MM.1S (cell line): ENCODE measurements around the gene LRRC26.

Source experiments
- DNase-seq: peaks from one replicate; pipeline ENCODE4 v3.0.0-alpha.2; 2015
- H2AFZ ChIP-seq: fragments of 300-600 bp; sonication (generic); 2 replicates; pipeline ENCODE4 v1.6.0; 2016; ENCODE audit warnings: antibody characterized with exemption, low read length
- H3F3A ChIP-seq: fragments of 300-600 bp; sonication (generic); 2 replicates; pipeline ENCODE4 v1.6.1; 2016; ENCODE audit warnings: mild to moderate bottlenecking, antibody characterized with exemption, low read length, moderate library complexity, mixed read lengths; ENCODE audit not compliant: insufficient read depth
- H3K27ac ChIP-seq: fragments of 300-600 bp; sonication (generic); 2 replicates; pipeline ENCODE4 v1.5.1; 2016; ENCODE audit warnings: mild to moderate bottlenecking, low read length
- H3K27me3 ChIP-seq: fragments of 300-600 bp; sonication (generic); replicated peaks from 2 replicates; pipeline ENCODE4 v1.6.0; 2016; ENCODE audit warnings: low read length; ENCODE audit not compliant: insufficient read depth
- H3K36me3 ChIP-seq: fragments of 300-600 bp; sonication (generic); replicated peaks from 2 replicates; pipeline ENCODE4 v1.6.1; 2016; ENCODE audit warnings: mild to moderate bottlenecking, low read length, mixed read lengths; ENCODE audit not compliant: insufficient read depth
- H3K4me1 ChIP-seq: fragments of 300-600 bp; sonication (generic); 2 replicates; pipeline ENCODE4 v1.6.1; 2016; ENCODE audit warnings: low read length, mixed read lengths
- H3K4me2 ChIP-seq: fragments of 300-600 bp; sonication (generic); 2 replicates; pipeline ENCODE4 v1.6.0; 2016; ENCODE audit warnings: low read depth, low read length
- H3K4me3 ChIP-seq: fragments of 300-600 bp; sonication (generic); 2 replicates; pipeline ENCODE4 v1.5.1; 2016; ENCODE audit warnings: low read length, mixed read lengths
- H3K79me2 ChIP-seq: fragments of 300-600 bp; sonication (generic); 2 replicates; pipeline ENCODE4 v1.6.1; 2016; ENCODE audit warnings: mixed run types, low read length, mixed read lengths
- H3K9ac ChIP-seq: fragments of 300-600 bp; sonication (generic); 2 replicates; pipeline ENCODE4 v1.6.1; 2016; ENCODE audit warnings: low read length, mixed read lengths
- H3K9me2 ChIP-seq: fragments of 300-600 bp; sonication (generic); replicated peaks from 2 replicates; pipeline ENCODE4 v1.6.1; 2016; ENCODE audit warnings: mild to moderate bottlenecking, low read length, mixed read lengths; ENCODE audit not compliant: insufficient read depth
- H3K9me3 ChIP-seq: fragments of 300-600 bp; sonication (generic); replicated peaks from 2 replicates; pipeline ENCODE4 v1.6.1; 2016; ENCODE audit warnings: mild to moderate bottlenecking, low read length, mixed read lengths; ENCODE audit not compliant: insufficient read depth
- H4K20me1 ChIP-seq: fragments of 300-600 bp; sonication (generic); 2 replicates; pipeline ENCODE4 v1.6.1; 2016; ENCODE audit warnings: mild to moderate bottlenecking, low read length, moderate library complexity, mixed read lengths; ENCODE audit not compliant: insufficient read depth
- EZH2 ChIP-seq: fragments of 300-600 bp; sonication (generic); optimal IDR thresholded peaks from 2 replicates; pipeline ENCODE3; 2017; ENCODE audit warnings: low read depth, mild to moderate bottlenecking, antibody characterized with exemption, low read length, mixed read lengths
- EZH2phosphoT487 ChIP-seq: fragments of 300-600 bp; sonication (generic); IDR thresholded peaks from 2 replicates; pipeline ENCODE4 v1.6.1; 2018; ENCODE audit warnings: antibody characterized with exemption, low read length
- TF ChIP-seq, protein P1 (sequence below): fragments of 300-600 bp; sonication (generic); IDR thresholded peaks from 2 replicates; pipeline ENCODE4 v1.5.1; 2016; ENCODE audit warnings: antibody characterized with exemption, low read length, mixed read lengths

Gene LRRC26

DNA sequence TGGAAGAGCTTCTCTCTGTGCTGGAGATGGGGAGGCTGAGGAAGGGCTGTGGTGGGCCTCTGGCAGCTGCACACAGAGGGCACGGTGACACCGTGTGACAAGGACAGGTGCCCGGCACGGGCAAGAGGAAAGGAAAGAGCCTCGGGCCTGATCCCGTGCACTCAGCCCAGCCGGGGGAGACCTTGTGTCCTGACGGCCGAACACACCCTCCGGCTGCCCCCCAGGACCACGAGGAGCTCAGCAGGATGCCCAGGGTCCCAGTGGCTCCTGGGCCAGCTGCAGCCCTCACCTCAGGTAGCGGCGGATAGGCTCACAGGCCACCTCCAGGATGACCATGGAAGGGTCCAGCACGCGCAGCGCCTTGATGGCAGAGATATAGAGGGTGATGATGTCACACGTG, 13.0 kb upstream of the LRRC26 start:
- H4K20me1 ChIP-seq, result no peaks in the 10 kb centered on the region
- H3K79me2 ChIP-seq, result peaks cover 32% of the 10 kb centered on the region
- peaks cover 11% of the 10 kb centered on the region for H3K4me1 ChIP-seq
- no peaks in the 10 kb centered on the region for H3K9me3 ChIP-seq
- no peak for DNase-seq
- H3K4me2 ChIP-seq, result no peak overlapping the region
- no peaks in the 10 kb centered on the region for H3K36me3 ChIP-seq
- no peaks in the 10 kb centered on the region for H3K27me3 ChIP-seq
- H3K9me2 ChIP-seq, result no peaks in the 10 kb centered on the region
- no peaks in the 10 kb centered on the region for H3F3A ChIP-seq
- no peak overlapping the region for H3K4me3 ChIP-seq
- TF ChIP-seq, protein P1, sequence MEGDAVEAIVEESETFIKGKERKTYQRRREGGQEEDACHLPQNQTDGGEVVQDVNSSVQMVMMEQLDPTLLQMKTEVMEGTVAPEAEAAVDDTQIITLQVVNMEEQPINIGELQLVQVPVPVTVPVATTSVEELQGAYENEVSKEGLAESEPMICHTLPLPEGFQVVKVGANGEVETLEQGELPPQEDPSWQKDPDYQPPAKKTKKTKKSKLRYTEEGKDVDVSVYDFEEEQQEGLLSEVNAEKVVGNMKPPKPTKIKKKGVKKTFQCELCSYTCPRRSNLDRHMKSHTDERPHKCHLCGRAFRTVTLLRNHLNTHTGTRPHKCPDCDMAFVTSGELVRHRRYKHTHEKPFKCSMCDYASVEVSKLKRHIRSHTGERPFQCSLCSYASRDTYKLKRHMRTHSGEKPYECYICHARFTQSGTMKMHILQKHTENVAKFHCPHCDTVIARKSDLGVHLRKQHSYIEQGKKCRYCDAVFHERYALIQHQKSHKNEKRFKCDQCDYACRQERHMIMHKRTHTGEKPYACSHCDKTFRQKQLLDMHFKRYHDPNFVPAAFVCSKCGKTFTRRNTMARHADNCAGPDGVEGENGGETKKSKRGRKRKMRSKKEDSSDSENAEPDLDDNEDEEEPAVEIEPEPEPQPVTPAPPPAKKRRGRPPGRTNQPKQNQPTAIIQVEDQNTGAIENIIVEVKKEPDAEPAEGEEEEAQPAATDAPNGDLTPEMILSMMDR, result no peak
- TF ChIP-seq EZH2, result no peak
- TF ChIP-seq EZH2phosphoT487, result no peak
- H3K27ac ChIP-seq, result no peak overlapping the region
- no peak overlapping the region for H2AFZ ChIP-seq
- H3K9ac ChIP-seq, result no peak overlapping the region

DNA sequence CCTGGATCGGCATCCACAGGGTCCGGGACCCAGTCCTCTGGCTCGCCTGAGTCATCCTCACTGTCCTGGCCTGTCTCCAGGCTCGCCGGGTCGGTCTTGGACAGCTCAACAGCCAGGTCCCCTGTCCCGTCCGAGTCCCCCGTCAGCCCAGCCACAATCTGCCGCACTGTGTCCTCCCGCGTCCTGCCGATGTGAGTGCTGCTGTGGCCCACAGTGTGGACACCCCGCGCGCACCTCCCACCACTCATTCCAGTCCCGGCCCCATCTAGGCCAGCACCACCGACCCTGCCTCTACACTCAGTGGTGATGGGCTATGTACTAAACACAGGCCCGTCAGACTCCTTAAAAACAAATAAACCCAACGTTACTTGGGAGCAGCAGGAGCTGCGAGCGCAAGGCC, 11.8 kb upstream of the LRRC26 start:
- Histone ChIP-seq H3K4me2 (no peak overlapping the region), H3K4me3 (no peak overlapping the region), H3F3A (peaks cover 4% of the 10 kb centered on the region; the same call in 1 of the 2 replicates), H3K27me3 (no peaks in the 10 kb centered on the region), H4K20me1 (no peaks in the 10 kb centered on the region), H3K4me1 (peaks cover under 1% of the 10 kb centered on the region; the same call in 1 of the 2 replicates), H3K9me3 (no peaks in the 10 kb centered on the region), H3K9me2 (no peaks in the 10 kb centered on the region), H3K36me3 (no peaks in the 10 kb centered on the region), H3K27ac (no peak overlapping the region), H3K9ac (no peak overlapping the region), H2AFZ (no peak overlapping the region), H3K79me2 (peaks cover 20% of the 10 kb centered on the region)
- no peak for DNase-seq
- TF ChIP-seq, protein P1, result no peak
- TF ChIP-seq EZH2phosphoT487 (no peak), EZH2 (no peak)

DNA sequence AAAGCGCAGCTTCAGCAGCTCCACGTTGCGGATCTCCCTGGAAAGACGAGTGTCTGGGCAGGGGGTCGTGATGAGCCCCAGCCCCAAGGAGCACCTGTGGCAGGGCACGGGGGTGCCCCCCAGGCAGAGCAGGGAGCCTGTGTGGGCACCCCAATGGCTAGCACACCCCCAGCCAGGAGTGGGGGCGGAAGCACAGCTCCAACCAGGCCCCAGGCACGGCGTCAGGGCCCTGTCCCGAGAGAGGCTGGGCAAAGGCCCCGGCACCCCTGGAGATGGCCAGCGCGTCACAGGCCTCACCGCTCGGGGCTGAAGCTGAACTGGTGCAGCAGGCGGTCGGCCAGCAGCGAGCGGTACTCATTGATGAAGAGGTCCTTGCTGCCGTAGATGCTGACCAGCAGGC, 10.6 kb upstream of the LRRC26 start:
- no peak overlapping the region for H3K27ac ChIP-seq
- no peaks in the 10 kb centered on the region for H3K4me1 ChIP-seq
- H3K4me2 ChIP-seq, result no peak overlapping the region
- H4K20me1 ChIP-seq, result no peaks in the 10 kb centered on the region
- H3K27me3 ChIP-seq, result no peaks in the 10 kb centered on the region
- no peak overlapping the region for H2AFZ ChIP-seq
- no peak for TF ChIP-seq EZH2phosphoT487
- no peak for TF ChIP-seq EZH2
- TF ChIP-seq, protein P1, result no peak
- no peak overlapping the region for H3K9ac ChIP-seq
- H3K36me3 ChIP-seq, result no peaks in the 10 kb centered on the region
- peaks cover 9% of the 10 kb centered on the region; the same call in 1 of the 2 replicates for H3K79me2 ChIP-seq
- H3F3A ChIP-seq, result peaks cover 10% of the 10 kb centered on the region; the same call in 1 of the 2 replicates
- no peak for DNase-seq
- H3K9me2 ChIP-seq, result no peaks in the 10 kb centered on the region
- H3K9me3 ChIP-seq, result no peaks in the 10 kb centered on the region
- H3K4me3 ChIP-seq, result no peak overlapping the region
